ENCODE measurements around the gene NUDCD3.

Gene NUDCD3

GRCh38 chr7:44378744-44379143 is 111.7 kb downstream of the NUDCD3 start:
- in situ Hi-C loops (cut with MboI; ENCODE audit: low pct_unique_long_range_greater_than_20kb, low sequenced_read_pairs), result no loop called here
- no peak for DNase-seq

GRCh38 chr7:44377681-44378421 is 112.6 kb downstream of the NUDCD3 start:
- no peak for DNase-seq
- in situ Hi-C loops (cut with MboI; ENCODE audit: low pct_unique_long_range_greater_than_20kb, low sequenced_read_pairs), result no loop called here

- in situ Hi-C loops (cut with MboI; ENCODE audit: low pct_unique_long_range_greater_than_20kb, low sequenced_read_pairs), result no loop called here
- DNase-seq, result no peak
Measured at GRCh38 chr7:44377134-44377463, 113.4 kb downstream of the NUDCD3 start.

- DNase-seq, result no peak
- in situ Hi-C loops (cut with MboI; ENCODE audit: low pct_unique_long_range_greater_than_20kb, low sequenced_read_pairs), result no loop called here
Measured at GRCh38 chr7:44376429-44377133, 113.9 kb downstream of the NUDCD3 start.

GRCh38 chr7:44375926-44376342 is 114.5 kb downstream of the NUDCD3 start:
- DNase-seq, result no peak
- in situ Hi-C loops (cut with MboI; ENCODE audit: low pct_unique_long_range_greater_than_20kb, low sequenced_read_pairs), result no loop called here

- no peak for DNase-seq
- in situ Hi-C loops (cut with MboI; ENCODE audit: low pct_unique_long_range_greater_than_20kb, low sequenced_read_pairs), result no loop called here
Measured at GRCh38 chr7:44375236-44375699, 115.2 kb downstream of the NUDCD3 start.

GRCh38 chr7:44374007-44374763 is 116.3 kb downstream of the NUDCD3 start:
- no peak for DNase-seq
- in situ Hi-C loops (cut with MboI; ENCODE audit: low pct_unique_long_range_greater_than_20kb, low sequenced_read_pairs), result no loop called here

GRCh38 chr7:44373418-44373740 is 117.1 kb downstream of the NUDCD3 start:
- in situ Hi-C loops (cut with MboI; ENCODE audit: low pct_unique_long_range_greater_than_20kb, low sequenced_read_pairs), result no loop called here
- DNase-seq, result no peak

- in situ Hi-C loops (cut with MboI; ENCODE audit: low pct_unique_long_range_greater_than_20kb, low sequenced_read_pairs), result no loop called here
Measured at GRCh38 chr7:44372560-44373417, 117.7 kb downstream of the NUDCD3 start.

GRCh38 chr7:44368885-44369284 is 121.6 kb downstream of the NUDCD3 start:
- no peak for DNase-seq
- in situ Hi-C loops (cut with MboI; ENCODE audit: low pct_unique_long_range_greater_than_20kb, low sequenced_read_pairs), result no loop called here

More at GRCh38 chr7:44372560-44373417, 117.7 kb downstream of the NUDCD3 start:
- DNase-seq, result no peak

GRCh38 chr7:44368455-44368854 is 122.0 kb downstream of the NUDCD3 start:
- no peak for DNase-seq
- in situ Hi-C loops (cut with MboI; ENCODE audit: low pct_unique_long_range_greater_than_20kb, low sequenced_read_pairs), result no loop called here

GRCh38 chr7:44367475-44368043 is 122.9 kb downstream of the NUDCD3 start:
- no peak for DNase-seq
- in situ Hi-C loops (cut with MboI; ENCODE audit: low pct_unique_long_range_greater_than_20kb, low sequenced_read_pairs), result no loop called here

- in situ Hi-C loops (cut with MboI; ENCODE audit: low pct_unique_long_range_greater_than_20kb, low sequenced_read_pairs), result no loop called here
- DNase-seq, result no peak
Measured at GRCh38 chr7:44366986-44367385, 123.5 kb downstream of the NUDCD3 start.

GRCh38 chr7:44353668-44354067 is 136.8 kb downstream of the NUDCD3 start:
- in situ Hi-C loops (cut with MboI; ENCODE audit: low pct_unique_long_range_greater_than_20kb, low sequenced_read_pairs), result no loop called here

GRCh38 chr7:44348851-44349781 is 141.3 kb downstream of the NUDCD3 start:
- in situ Hi-C loops (cut with MboI; ENCODE audit: low pct_unique_long_range_greater_than_20kb, low sequenced_read_pairs), result no loop called here
- DNase-seq, result no peak

More at GRCh38 chr7:44353668-44354067, 136.8 kb downstream of the NUDCD3 start:
- no peak for DNase-seq

- peak; percentile 40 for DNase-seq
- in situ Hi-C loops (cut with MboI; ENCODE audit: low pct_unique_long_range_greater_than_20kb, low sequenced_read_pairs), result no loop called here
Measured at GRCh38 chr7:44348300-44348699, 142.2 kb downstream of the NUDCD3 start.

- no peak for DNase-seq
- in situ Hi-C loops (cut with MboI; ENCODE audit: low pct_unique_long_range_greater_than_20kb, low sequenced_read_pairs), result no loop called here
Measured at GRCh38 chr7:44347546-44348114, 142.8 kb downstream of the NUDCD3 start.

- DNase-seq, result no peak
- in situ Hi-C loops (cut with MboI; ENCODE audit: low pct_unique_long_range_greater_than_20kb, low sequenced_read_pairs), result no loop called here
Measured at GRCh38 chr7:44346063-44346462, 144.4 kb downstream of the NUDCD3 start.

All from KBM-7 (cell line).